D721Med (cell line): ENCODE results near the gene OR6M1.

ENCODE experiments used
- DNase-seq: peaks from one replicate; pipeline ENCODE4 v3.0.0; 2011; ENCODE audit warnings: low spot score; ENCODE audit not compliant: insufficient read length
- FAIRE-seq: peaks from 2 replicates; lab custom pipeline; 2011; peaks lifted over from hg19 to GRCh38; lab: Jason Lieb, UNC
- TF ChIP-seq, protein P1 (sequence below): IDR thresholded peaks from 2 replicates; pipeline ENCODE4 v1.5.1; 2012; ENCODE audit warnings: mild to moderate bottlenecking, control low read depth; ENCODE audit not compliant: insufficient read depth; ENCODE audit errors: missing control alignments

The OR6M1 gene

DNA sequence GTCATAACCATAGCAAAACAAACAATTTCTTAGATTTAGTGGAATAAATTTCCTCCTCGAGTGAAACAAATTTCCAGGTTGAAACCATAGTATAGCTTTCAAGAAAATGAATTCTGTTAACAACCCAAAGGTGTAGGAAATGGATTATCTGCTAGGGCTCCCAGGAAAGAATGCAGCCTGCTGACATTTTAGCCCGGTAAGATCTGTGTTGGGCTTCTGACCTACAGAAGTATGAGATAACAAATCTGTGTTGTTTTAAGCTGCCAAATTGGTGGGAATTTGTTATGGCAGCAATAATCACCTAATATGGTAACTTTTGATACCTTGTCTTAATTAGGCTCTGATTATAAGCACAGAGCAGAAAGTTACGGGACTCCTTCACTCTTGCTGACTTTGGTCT, 32.0 kb upstream of the OR6M1 start:
- TF ChIP-seq, protein P1, sequence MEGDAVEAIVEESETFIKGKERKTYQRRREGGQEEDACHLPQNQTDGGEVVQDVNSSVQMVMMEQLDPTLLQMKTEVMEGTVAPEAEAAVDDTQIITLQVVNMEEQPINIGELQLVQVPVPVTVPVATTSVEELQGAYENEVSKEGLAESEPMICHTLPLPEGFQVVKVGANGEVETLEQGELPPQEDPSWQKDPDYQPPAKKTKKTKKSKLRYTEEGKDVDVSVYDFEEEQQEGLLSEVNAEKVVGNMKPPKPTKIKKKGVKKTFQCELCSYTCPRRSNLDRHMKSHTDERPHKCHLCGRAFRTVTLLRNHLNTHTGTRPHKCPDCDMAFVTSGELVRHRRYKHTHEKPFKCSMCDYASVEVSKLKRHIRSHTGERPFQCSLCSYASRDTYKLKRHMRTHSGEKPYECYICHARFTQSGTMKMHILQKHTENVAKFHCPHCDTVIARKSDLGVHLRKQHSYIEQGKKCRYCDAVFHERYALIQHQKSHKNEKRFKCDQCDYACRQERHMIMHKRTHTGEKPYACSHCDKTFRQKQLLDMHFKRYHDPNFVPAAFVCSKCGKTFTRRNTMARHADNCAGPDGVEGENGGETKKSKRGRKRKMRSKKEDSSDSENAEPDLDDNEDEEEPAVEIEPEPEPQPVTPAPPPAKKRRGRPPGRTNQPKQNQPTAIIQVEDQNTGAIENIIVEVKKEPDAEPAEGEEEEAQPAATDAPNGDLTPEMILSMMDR, result no peak
- FAIRE-seq, result peak; percentile 35
- no peak for DNase-seq

DNA sequence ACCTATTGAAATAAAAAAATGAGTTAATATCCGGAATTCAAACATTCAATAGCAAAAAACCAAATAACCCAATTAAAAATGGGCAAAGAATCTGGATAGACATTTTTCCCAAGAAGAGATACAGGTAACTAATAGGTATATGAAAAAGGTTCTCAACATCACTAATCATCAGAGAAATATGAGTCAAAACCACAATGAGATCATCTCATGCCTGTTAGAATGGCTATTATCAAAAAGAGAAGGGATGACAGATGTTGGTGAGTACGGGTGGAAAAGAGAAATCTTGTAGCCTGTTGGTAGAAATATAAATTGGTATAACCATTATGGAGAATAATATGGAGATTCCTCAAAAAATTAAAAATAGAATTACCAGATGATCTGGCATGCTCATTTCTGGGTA, 26.9 kb upstream of the OR6M1 start:
- no peak for DNase-seq
- TF ChIP-seq, protein P1, result no peak
- FAIRE-seq, result no peak

DNA sequence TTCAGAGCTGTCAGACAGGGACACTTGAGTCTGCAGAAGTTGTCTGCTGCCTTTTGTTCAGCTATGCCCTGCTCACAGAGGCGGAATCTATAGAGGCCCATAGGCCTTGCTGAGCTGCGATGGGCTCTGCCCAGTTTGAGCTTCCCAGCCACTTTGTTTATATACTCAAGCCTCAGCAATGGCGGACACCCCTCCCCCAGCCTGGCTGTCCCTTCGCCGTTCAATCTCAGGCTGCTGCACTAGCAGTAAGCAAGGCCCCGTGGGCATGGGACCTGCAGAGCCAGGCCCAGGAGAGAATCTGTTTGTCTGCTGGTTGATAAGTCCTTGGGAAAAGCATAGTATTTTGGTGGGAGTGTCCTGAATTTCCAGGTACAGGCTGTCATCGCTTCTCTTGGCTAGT, 23.6 kb upstream of the OR6M1 start:
- TF ChIP-seq, protein P1, result no peak
- no peak for DNase-seq
- FAIRE-seq, result no peak

DNA sequence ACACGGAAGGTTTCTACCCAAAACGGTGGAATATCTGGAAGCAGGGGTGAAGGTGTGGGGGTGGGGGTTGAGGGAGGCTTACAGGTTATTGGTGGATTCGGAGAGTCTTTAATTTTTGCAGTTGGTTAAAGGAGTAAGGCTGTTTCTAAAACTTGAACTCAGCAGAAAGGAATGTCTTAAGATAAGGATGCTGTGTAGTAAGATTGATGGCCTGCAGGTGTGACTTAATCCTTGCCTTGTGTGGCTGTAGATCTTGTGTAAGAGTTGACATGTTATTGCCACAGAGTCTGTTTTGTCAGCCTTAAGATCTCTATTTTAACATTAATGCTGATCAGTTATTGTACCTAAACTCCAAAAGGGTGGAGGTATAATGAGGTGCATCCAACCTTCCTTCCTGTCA, 16.4 kb upstream of the OR6M1 start:
- TF ChIP-seq, protein P1, result no peak
- FAIRE-seq (no peak), DNase-seq (no peak)

DNA sequence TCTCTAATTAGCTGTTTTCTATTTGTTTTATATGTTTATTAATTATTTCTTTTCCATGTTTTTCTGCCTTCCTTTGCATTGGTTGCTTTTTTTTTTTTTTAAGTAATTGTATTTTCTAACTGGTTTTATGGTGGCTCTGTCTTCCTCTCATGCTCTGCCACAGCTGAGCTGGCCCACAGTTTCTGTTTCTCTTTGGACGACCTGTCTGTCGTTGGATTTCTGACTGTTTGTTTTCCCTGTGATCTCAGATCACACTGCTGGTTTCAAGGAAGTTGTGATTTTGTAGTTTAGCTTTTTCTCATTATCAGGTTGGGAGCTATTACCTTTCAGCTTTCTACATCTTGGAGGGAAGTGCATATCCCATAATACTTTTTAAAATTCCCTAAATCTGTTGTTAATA, 15.9 kb upstream of the OR6M1 start:
- TF ChIP-seq, protein P1, result no peak
- DNase-seq (no peak), FAIRE-seq (no peak)

DNA sequence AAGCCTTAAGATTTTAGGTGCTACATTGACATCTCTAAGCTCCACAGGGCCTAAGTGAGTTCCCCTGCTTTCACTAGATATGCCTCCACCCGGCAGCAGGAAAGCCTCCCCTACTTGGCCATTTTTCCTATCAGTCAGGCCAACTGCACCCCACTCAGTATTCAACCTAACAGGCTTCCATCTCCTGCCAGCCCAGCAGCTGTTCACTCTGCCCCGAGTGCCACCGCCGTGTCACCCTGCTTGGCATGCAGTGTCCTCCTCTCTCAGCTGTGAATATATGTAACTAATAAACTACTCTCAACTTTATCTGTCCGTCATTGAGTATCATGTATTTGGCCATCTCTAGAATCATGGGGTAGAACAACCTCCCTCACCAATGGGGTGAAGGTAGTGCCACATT, 9.0 kb upstream of the OR6M1 start:
- TF ChIP-seq, protein P1, result no peak
- DNase-seq (no peak), FAIRE-seq (no peak)

DNA sequence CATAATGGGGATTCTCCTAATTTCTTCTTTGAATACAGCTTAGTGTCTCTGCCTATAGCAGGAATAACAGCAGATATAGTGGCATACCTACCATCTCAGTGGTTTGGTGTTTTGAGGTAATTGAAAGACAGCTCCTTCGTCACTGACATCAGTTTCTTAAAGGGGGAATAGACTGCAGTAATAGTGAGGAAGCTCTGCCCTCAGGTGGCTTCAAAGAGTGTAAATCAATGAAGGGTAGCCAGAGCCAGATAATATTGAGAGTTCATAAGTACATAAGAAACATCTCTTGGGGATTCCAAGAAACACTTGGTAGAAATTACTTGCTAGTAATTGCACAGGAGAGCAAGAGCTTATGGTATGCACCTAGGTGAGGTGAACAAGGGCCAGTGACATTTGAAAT, 4.4 kb downstream of the OR6M1 start:
- no peak for DNase-seq
- FAIRE-seq, result no peak
- TF ChIP-seq, protein P1, result no peak
